ENCODE data around the gene TOMM40. TPM values are rescaled to one million over a fixed set of nuclear protein-coding genes. Genes with fewer than 3 reads are reported as not detected.

The TOMM40 gene
- total and polyA plus RNA-seq, 2 experiments from 2014 or later, result 119 to 172 TPM

GRCh38 chr19:44874317-44874716 is 16.7 kb upstream of the TOMM40 start:
- no peaks in the 10 kb centered on the region for H3K9me3 ChIP-seq (ENCODE audit: low read depth)
- H3K36me3 ChIP-seq, result peaks cover 57% of the 10 kb centered on the region
- H3K27me3 ChIP-seq, result no peaks in the 10 kb centered on the region
- no peak for TF ChIP-seq CTCF (IDR thresholded peaks at IDR 0.05; ENCODE audit: low read depth, low read length)
- no peaks in the 10 kb centered on the region for H3K4me1 ChIP-seq (ENCODE audit: low read depth)
- no peak overlapping the region for H3K27ac ChIP-seq
- no peak overlapping the region for H3K4me3 ChIP-seq
- DNase-seq (ENCODE audit: low read depth in 1 of 2, low spot score in 1 of 2), result no peak

- no peaks in the 10 kb centered on the region for H3K27me3 ChIP-seq
- no peak overlapping the region for H3K4me3 ChIP-seq
- no peak for TF ChIP-seq CTCF (IDR thresholded peaks at IDR 0.05; ENCODE audit: low read depth, low read length)
- peak in 1 of 2 donors; percentile 58 for DNase-seq (ENCODE audit: low read depth in 1 of 2, low spot score in 1 of 2)
- no peaks in the 10 kb centered on the region for H3K9me3 ChIP-seq (ENCODE audit: low read depth)
- no peak overlapping the region for H3K27ac ChIP-seq
- H3K36me3 ChIP-seq, result peaks cover 57% of the 10 kb centered on the region
- H3K4me1 ChIP-seq (ENCODE audit: low read depth), result no peaks in the 10 kb centered on the region
Observed at GRCh38 chr19:44875666-44876451, 15.2 kb upstream of the TOMM40 start.

GRCh38 chr19:44876930-44877535 is 14.0 kb upstream of the TOMM40 start:
- no peak for DNase-seq (ENCODE audit: low read depth in 1 of 2, low spot score in 1 of 2)
- TF ChIP-seq CTCF (IDR thresholded peaks at IDR 0.05; ENCODE audit: low read depth, low read length), result no peak
- H3K27ac ChIP-seq, result no peak overlapping the region
- H3K27me3 ChIP-seq, result no peaks in the 10 kb centered on the region
- H3K36me3 ChIP-seq, result peaks cover 54% of the 10 kb centered on the region
- no peaks in the 10 kb centered on the region for H3K9me3 ChIP-seq (ENCODE audit: low read depth)
- no peaks in the 10 kb centered on the region for H3K4me1 ChIP-seq (ENCODE audit: low read depth)
- H3K4me3 ChIP-seq, result no peak overlapping the region

GRCh38 chr19:44878120-44878865 is 12.8 kb upstream of the TOMM40 start:
- Histone ChIP-seq H3K4me3 (no peak overlapping the region), H3K4me1 (ENCODE audit: low read depth) (no peaks in the 10 kb centered on the region), H3K27me3 (no peaks in the 10 kb centered on the region), H3K9me3 (ENCODE audit: low read depth) (no peaks in the 10 kb centered on the region), H3K27ac (peak overlapping the region; percentile 17), H3K36me3 (peaks cover 44% of the 10 kb centered on the region)
- no peak for TF ChIP-seq CTCF (IDR thresholded peaks at IDR 0.05; ENCODE audit: low read depth, low read length)
- no peak for DNase-seq (ENCODE audit: low read depth in 1 of 2, low spot score in 1 of 2)

GRCh38 chr19:44879309-44880065 is 11.6 kb upstream of the TOMM40 start:
- H3K36me3 ChIP-seq, result peaks cover 34% of the 10 kb centered on the region
- H3K9me3 ChIP-seq (ENCODE audit: low read depth), result no peaks in the 10 kb centered on the region
- H3K27me3 ChIP-seq, result no peaks in the 10 kb centered on the region
- TF ChIP-seq CTCF (IDR thresholded peaks at IDR 0.05; ENCODE audit: low read depth, low read length), result no peak
- no peak overlapping the region for H3K4me3 ChIP-seq
- H3K4me1 ChIP-seq (ENCODE audit: low read depth), result no peaks in the 10 kb centered on the region
- no peak for DNase-seq (ENCODE audit: low read depth in 1 of 2, low spot score in 1 of 2)
- H3K27ac ChIP-seq, result peak overlapping the region; percentile 48
